GM12878 (cell line): ENCODE measurements around the gene UEVLD. TPM values are rescaled to one million over a fixed set of nuclear protein-coding genes. Genes with fewer than 3 reads are reported as not detected.

Source experiments
- ATAC-seq: fragments of 200-7000 bp; cut with Tn5 transposase; 3 replicates; pipeline ENCODE4 v1.9.1; 2020; ENCODE audit warnings: mild to moderate bottlenecking, moderate library complexity
- BruUV-seq: library from RNA; stranded (reverse); fragments of 400-500 nt; replicated peaks from 2 replicates; lab custom pipeline; 2021; lab: Mats Ljungman, UMichigan
- CTCF ChIA-PET: fragments of 300-600 bp; sonication (Branson Sonifier 250); formaldehyde crosslinking; extraction: SDS; loops from one replicate; lab custom pipeline; 2021; ENCODE audit warnings: inconsistent platforms; lab: Yijun Ruan, JAX
- POLR2A ChIA-PET: fragments of 350-600 bp; formaldehyde crosslinking; extraction: SDS; loops from one replicate; lab custom pipeline; 2021; ENCODE audit warnings: inconsistent platforms; lab: Charles Lee
- RAD21 ChIA-PET: fragments of 300-600 bp; sonication (Branson Sonifier 250); formaldehyde crosslinking; loops from one replicate; lab custom pipeline; 2023; ENCODE audit warnings: antibody characterized with exemption; ENCODE audit not compliant: unreplicated experiment; lab: Charles Lee
- SMC1A ChIA-PET: fragments of 300-600 bp; sonication (Branson Sonifier 250); formaldehyde crosslinking; loops from one replicate; lab custom pipeline; 2023; ENCODE audit not compliant: unreplicated experiment, uncharacterized antibody; lab: Charles Lee
- DNase-seq: peaks from one replicate; pipeline ENCODE4 v3.0.0-alpha.2; 2011; ENCODE audit warnings: low read depth, low spot score
- FAIRE-seq: peaks from 3 replicates; lab custom pipeline; 2011; peaks lifted over from hg19 to GRCh38; lab: Jason Lieb, UNC
- H2AFZ ChIP-seq: 2 replicates; pipeline ENCODE4 v1.6.0; 2011; ENCODE audit warnings: low read depth, low read length, control low read depth; ENCODE audit not compliant: control insufficient read depth
- H3K27ac ChIP-seq: 2 replicates; pipeline ENCODE4 v1.5.1; 2011; ENCODE audit warnings: control low read depth; ENCODE audit not compliant: control insufficient read depth, insufficient read depth
- H3K27me3 ChIP-seq, 2 experiments: replicated peaks in 1 of 2; 2 replicates each; pipeline versions ENCODE4 v1.6.0 to v1.6.1; 2011; ENCODE audit warnings: low read length in 1 of 2; ENCODE audit not compliant: control insufficient read depth in 2 of 2, insufficient read depth in 2 of 2
- H3K36me3 ChIP-seq, 2 experiments: 2 replicates each; pipeline ENCODE4 v1.5.1; 2011; ENCODE audit warnings: low read length in 1 of 2; ENCODE audit not compliant: control insufficient read depth in 2 of 2, insufficient read depth in 2 of 2
- H3K4me1 ChIP-seq: 2 replicates; pipeline ENCODE4 v1.6.1; 2011; ENCODE audit warnings: mild to moderate bottlenecking, low read length, moderate library complexity, mixed read lengths; ENCODE audit not compliant: control insufficient read depth, insufficient read depth
- H3K4me2 ChIP-seq: 2 replicates; pipeline ENCODE4 v1.6.0; 2011; ENCODE audit warnings: control low read depth; ENCODE audit not compliant: control insufficient read depth, insufficient read depth
- H3K4me3 ChIP-seq: fragments of 200-600 bp; sonication (generic); 2 replicates; pipeline ENCODE4 v1.5.1; 2016
- H3K79me2 ChIP-seq: 2 replicates; pipeline ENCODE4 v1.6.0; 2011; ENCODE audit warnings: low read length; ENCODE audit not compliant: control insufficient read depth, insufficient read depth
- H3K9ac ChIP-seq: 2 replicates; pipeline ENCODE4 v1.8.0; 2011; ENCODE audit warnings: low read length, control low read depth, mixed read lengths; ENCODE audit not compliant: control insufficient read depth, insufficient read depth
- H3K9me3 ChIP-seq: replicated peaks from 3 replicates; pipeline ENCODE4 v1.5.1; 2011; ENCODE audit warnings: mild to moderate bottlenecking, low read length; ENCODE audit not compliant: control insufficient read depth, insufficient read depth
- H4K20me1 ChIP-seq: 2 replicates; pipeline ENCODE4 v1.6.0; 2011; ENCODE audit not compliant: control insufficient read depth, insufficient read depth
- BRCA1 ChIP-seq: IDR thresholded peaks from 2 replicates; pipeline ENCODE4 v1.6.1; 2011; ENCODE audit warnings: low read depth, low read length, improper control_type of control experiment
- CHD1 ChIP-seq: IDR thresholded peaks from 2 replicates; pipeline ENCODE4 v1.6.1; 2012; ENCODE audit warnings: low read depth, low read length, improper control_type of control experiment
- MYB ChIP-seq: fragments of 150-350 bp; IDR thresholded peaks from 2 replicates; pipeline ENCODE4 v1.6.1; 2014; ENCODE audit warnings: mild to moderate bottlenecking, low read depth, low read length, borderline replicate concordance
- PML ChIP-seq: IDR thresholded peaks from 2 replicates; pipeline ENCODE4 v1.6.1; 2012; ENCODE audit warnings: low read length, inconsistent platforms
- in situ Hi-C: fragments of 300-500 bp; cut with MboI; formaldehyde crosslinking; loops from 9 replicates; pipeline ENCODE4 v1.14.3; 2018; ENCODE audit warnings: mixed read lengths
- intact Hi-C: fragments of 100-400 bp; cut with micrococcal nuclease; formaldehyde crosslinking; loops from one replicate; pipeline ENCODE4 v1.14.2; 2022; ENCODE audit not compliant: unreplicated experiment
- polyA plus RNA-seq, 11 experiments: library from polyadenylated mRNA; depleted of rRNA in 4 of 11; unstranded in 6 of 11; stranded (reverse) in 5 of 11; fragments of >200 nt; fragmentation: Nextera tagmentation in 4 of 11; fragmentation: Illumina TruSeq in 1 of 11; extraction: Ambion mirVana in 4 of 11; extraction: Trizol in 1 of 11; gene quantifications; 1 replicate in 1 of 11; 2 replicates in 10 of 11; pipeline versions ENCODE4 v1.2.1 to v1.2.3, GENCODE V29; 2011 to 2016; ENCODE audit warnings: inconsistent platforms in 2 of 11, missing spikeins in 2 of 11, low read depth in 1 of 11
- total RNA-seq, 4 experiments: library from RNA; depleted of rRNA in 3 of 4; stranded (reverse); fragments of >200 nt in 3 of 4; fragmentation: Illumina TruSeq in 1 of 4; extraction: Trizol in 1 of 4; gene quantifications; 2 replicates each; pipeline versions ENCODE4 v1.2.1 to v1.2.3, GENCODE V29; 2013 to 2021
- TF ChIP-seq, protein P1 (sequence below): IDR thresholded peaks from 2 replicates; pipeline ENCODE4 v1.6.1; 2012; ENCODE audit warnings: low read depth, low read length, improper control_type of control experiment
- TF ChIP-seq, protein P2 (sequence below): fragments of 450-650 bp; formaldehyde crosslinking; IDR thresholded peaks from 2 replicates; pipeline ENCODE4 v1.4.0; 2020; ENCODE audit warnings: mild to moderate bottlenecking, moderate library complexity

UEVLD gene
- total and polyA plus RNA-seq, 10 of the 15 experiments (the other 5 are each of a cell fraction or from before 2014, with no cell fraction given): 6.5 to 16.3 (median 13.4) TPM

DNA sequence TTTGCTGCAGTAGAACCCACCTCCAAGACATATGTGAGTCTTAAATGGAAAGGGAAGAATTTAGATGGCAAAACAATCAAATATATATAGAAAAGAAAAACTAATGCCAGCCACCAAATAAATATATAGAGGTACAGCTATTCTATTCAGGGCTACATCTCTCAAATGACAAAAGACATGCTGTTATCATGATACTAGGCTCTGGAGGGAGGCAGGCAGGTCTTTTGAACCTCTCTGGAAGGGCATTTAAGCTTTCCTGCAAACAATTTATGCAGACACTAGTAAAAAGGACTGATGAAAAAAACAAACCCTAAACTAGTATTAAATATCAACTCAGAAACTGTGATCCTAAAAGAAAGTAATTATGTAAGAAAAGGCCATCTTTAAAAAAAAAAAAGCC is 24.4 kb downstream of the UEVLD start:
- Histone ChIP-seq H3K9ac (no peak overlapping the region), H3K36me3 (peaks cover 0 to 7% of the 10 kb centered on the region in 2 experiments; a peak in 1 of 4 replicates), H3K4me1 (no peaks in the 10 kb centered on the region), H2AFZ (no peak overlapping the region), H3K9me3 (no peaks in the 10 kb centered on the region), H3K4me3 (no peak overlapping the region), H3K4me2 (no peak overlapping the region)
- no TSS peak for BruUV-seq
- CTCF ChIA-PET: interaction anchor here (0.7 to 1.5 kb wide), 6 partner anchors 11 to 309 kb away, joined by 3 to 5 read pairs (median 4); no protein-coding TSS in a partner anchor
- TF ChIP-seq MYB (no peak), BRCA1 (no peak), PML (no peak), CHD1 (no peak)
- TF ChIP-seq, protein P1, sequence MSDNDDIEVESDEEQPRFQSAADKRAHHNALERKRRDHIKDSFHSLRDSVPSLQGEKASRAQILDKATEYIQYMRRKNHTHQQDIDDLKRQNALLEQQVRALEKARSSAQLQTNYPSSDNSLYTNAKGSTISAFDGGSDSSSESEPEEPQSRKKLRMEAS: no peak
- TF ChIP-seq, protein P2, sequence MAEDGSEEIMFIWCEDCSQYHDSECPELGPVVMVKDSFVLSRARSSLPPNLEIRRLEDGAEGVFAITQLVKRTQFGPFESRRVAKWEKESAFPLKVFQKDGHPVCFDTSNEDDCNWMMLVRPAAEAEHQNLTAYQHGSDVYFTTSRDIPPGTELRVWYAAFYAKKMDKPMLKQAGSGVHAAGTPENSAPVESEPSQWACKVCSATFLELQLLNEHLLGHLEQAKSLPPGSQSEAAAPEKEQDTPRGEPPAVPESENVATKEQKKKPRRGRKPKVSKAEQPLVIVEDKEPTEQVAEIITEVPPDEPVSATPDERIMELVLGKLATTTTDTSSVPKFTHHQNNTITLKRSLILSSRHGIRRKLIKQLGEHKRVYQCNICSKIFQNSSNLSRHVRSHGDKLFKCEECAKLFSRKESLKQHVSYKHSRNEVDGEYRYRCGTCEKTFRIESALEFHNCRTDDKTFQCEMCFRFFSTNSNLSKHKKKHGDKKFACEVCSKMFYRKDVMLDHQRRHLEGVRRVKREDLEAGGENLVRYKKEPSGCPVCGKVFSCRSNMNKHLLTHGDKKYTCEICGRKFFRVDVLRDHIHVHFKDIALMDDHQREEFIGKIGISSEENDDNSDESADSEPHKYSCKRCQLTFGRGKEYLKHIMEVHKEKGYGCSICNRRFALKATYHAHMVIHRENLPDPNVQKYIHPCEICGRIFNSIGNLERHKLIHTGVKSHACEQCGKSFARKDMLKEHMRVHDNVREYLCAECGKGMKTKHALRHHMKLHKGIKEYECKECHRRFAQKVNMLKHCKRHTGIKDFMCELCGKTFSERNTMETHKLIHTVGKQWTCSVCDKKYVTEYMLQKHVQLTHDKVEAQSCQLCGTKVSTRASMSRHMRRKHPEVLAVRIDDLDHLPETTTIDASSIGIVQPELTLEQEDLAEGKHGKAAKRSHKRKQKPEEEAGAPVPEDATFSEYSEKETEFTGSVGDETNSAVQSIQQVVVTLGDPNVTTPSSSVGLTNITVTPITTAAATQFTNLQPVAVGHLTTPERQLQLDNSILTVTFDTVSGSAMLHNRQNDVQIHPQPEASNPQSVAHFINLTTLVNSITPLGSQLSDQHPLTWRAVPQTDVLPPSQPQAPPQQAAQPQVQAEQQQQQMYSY: no peak
- TF ChIP-seq, all 136 proteins: peak for 0
- no peaks in the 10 kb centered on the region for H3K79me2 ChIP-seq
- ChIA-PET SMC1A (interaction anchor here (0.6 to 2.1 kb wide), 6 partner anchors 9 to 818 kb away, joined by 3 to 7 read pairs (median 4); no protein-coding TSS in a partner anchor), POLR2A (interaction anchor here (0.7 to 1.0 kb wide), 2 partner anchors 40 to 1279 kb away, joined by 4 to 5 read pairs; no protein-coding TSS in a partner anchor), RAD21 (interaction anchor here (1.2 to 1.6 kb wide), 2 partner anchors 24 to 204 kb away, joined by 3 read pairs; no protein-coding TSS in a partner anchor)
- intact Hi-C loops: no loop called here
- ATAC-seq (no peak), DNase-seq (no peak), FAIRE-seq (no peak)
- H4K20me1 ChIP-seq: no peaks in the 10 kb centered on the region
- H3K27ac ChIP-seq: no peak overlapping the region
- no peaks in the 10 kb centered on the region for H3K27me3 ChIP-seq
- in situ Hi-C loops: no loop called here
